HUES64 (cell line): ENCODE results near the gene RANBP3.

Source experiments
- H3K27ac ChIP-seq: 2 replicates; pipeline ENCODE4 v1.7.0; 2013; ENCODE audit warnings: low read depth, low read length, inconsistent platforms
- H3K27me3 ChIP-seq: 2 replicates; pipeline ENCODE4 v1.6.1; 2013; ENCODE audit warnings: mild to moderate bottlenecking, low read length; ENCODE audit not compliant: insufficient read depth
- H3K36me3 ChIP-seq: 2 replicates; pipeline ENCODE4 v1.6.1; 2013; ENCODE audit warnings: mild to moderate bottlenecking, low read length; ENCODE audit not compliant: insufficient read depth
- H3K4me1 ChIP-seq: 2 replicates; pipeline ENCODE4 v1.6.1; 2013; ENCODE audit warnings: mild to moderate bottlenecking, low read length, moderate library complexity; ENCODE audit not compliant: insufficient read depth
- H3K4me3 ChIP-seq: 2 replicates; pipeline ENCODE4 v1.5.1; 2013; ENCODE audit warnings: mild to moderate bottlenecking, low read length, moderate library complexity
- H3K9ac ChIP-seq: 2 replicates; pipeline ENCODE4 v1.6.1; 2013; ENCODE audit warnings: mild to moderate bottlenecking, low read depth, low read length
- H3K9me3 ChIP-seq: 2 replicates; pipeline ENCODE4 v1.6.1; 2013; ENCODE audit warnings: low read depth, low read length; ENCODE audit not compliant: insufficient read depth
- WGBS: fragments of 150-250, 120-280 bp; methylation state at CpG from one replicate; pipeline ENCODE4 v1.1.7; 2013; ENCODE audit warnings: missing lambda C conversion rate; 5-methylcytosine and 5-hydroxymethylcytosine counted together

The RANBP3 gene

DNA sequence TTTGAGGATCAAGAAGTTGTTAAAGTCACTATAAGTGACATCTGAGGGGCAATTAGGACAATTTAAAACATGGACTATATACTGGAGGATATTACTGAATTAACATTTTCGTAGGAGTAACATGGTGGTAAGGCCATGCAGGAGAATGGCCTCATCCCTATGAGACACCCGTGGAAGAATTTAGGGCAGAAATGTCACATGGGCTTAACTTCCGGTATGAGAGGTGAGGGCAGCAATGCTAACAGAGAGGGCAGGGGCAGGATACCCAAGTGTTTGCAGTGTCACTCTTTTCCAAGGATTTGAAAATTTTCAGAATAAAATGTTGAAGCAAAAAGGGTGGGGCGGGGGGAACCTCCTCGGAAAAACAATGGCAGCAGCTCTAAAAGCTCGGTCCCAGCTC lies 23.6 kb downstream of the RANBP3 start:
- H3K4me1 ChIP-seq, result peaks cover 81% of the 10 kb centered on the region
- no peak overlapping the region for H3K4me3 ChIP-seq
- H3K9me3 ChIP-seq, result no peaks in the 10 kb centered on the region
- peaks cover 6% of the 10 kb centered on the region; the same call in 1 of the 2 replicates for H3K36me3 ChIP-seq
- no peak overlapping the region for H3K27ac ChIP-seq
- no peak overlapping the region for H3K9ac ChIP-seq
- WGBS, result 75% methylated on average over 6 of the region's 6 CpGs
- no peaks in the 10 kb centered on the region for H3K27me3 ChIP-seq

DNA sequence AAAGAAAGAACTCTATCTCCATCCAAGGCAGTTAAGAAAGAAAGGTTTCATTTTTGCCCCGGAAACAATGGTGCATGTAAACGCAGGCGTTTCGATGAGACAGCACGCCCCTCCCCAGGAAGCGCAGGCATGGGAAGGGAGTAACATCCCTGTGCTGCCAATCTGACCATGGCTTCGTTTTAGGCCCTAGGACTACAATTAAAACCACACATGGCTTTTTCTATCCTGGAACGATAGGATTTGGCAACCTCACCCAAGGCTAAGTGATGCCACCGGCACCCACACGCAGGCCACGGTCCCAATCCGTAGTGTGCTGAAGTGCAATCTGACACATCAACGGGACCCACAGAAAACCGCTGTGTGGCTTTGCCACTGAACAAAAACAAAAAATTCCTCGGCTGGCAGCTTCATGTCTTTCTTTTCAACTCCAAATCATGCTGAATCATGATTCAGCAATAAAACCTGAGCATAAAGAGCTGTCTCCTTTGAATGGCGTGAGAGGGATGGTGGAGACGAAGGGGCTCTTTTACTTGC lies 24.2 kb downstream of the RANBP3 start:
- no peaks in the 10 kb centered on the region for H3K27me3 ChIP-seq
- peaks cover 85% of the 10 kb centered on the region for H3K4me1 ChIP-seq
- no peaks in the 10 kb centered on the region for H3K9me3 ChIP-seq
- WGBS, result 79% methylated on average over 17 of the region's 17 CpGs
- H3K9ac ChIP-seq, result no peak overlapping the region
- H3K36me3 ChIP-seq, result peaks cover 6% of the 10 kb centered on the region; the same call in 1 of the 2 replicates
- peak overlapping the region; percentile 36; the same call in 1 of the 2 replicates for H3K27ac ChIP-seq
- no peak overlapping the region for H3K4me3 ChIP-seq

DNA sequence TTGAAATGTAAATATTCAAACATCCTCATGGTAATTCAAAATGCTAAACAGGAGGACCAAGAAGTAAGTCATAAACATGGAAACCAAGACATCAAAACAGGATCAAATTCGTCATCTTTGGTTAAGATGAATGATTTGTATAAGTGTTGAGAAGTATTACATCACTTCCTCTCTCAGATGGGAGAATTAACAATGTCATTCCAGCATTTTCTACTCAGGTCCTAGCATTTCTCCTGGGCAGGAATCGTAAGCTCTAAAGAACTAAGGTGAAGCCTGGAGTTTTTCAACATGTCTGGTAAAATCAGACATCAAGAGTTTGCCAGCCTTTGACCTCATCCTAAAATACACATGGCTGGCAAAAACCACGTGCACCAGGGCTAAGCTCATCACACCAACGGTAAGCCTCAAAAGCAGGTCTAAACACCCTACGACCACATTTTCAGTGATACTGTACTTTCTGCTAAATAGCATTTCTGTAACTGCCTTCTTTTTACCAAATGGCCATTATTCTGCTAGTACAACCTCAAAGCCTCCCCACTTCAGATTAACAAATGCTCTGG lies 24.8 kb downstream of the RANBP3 start:
- Histone ChIP-seq H3K4me3 (no peak overlapping the region), H3K27me3 (no peaks in the 10 kb centered on the region), H3K27ac (peak overlapping the region; percentile 36; the same call in 1 of the 2 replicates), H3K9me3 (no peaks in the 10 kb centered on the region), H3K9ac (no peak overlapping the region), H3K4me1 (peaks cover 82% of the 10 kb centered on the region), H3K36me3 (peaks cover 6% of the 10 kb centered on the region; the same call in 1 of the 2 replicates)
- WGBS, result 62% methylated on average over 4 of the region's 5 CpGs

DNA sequence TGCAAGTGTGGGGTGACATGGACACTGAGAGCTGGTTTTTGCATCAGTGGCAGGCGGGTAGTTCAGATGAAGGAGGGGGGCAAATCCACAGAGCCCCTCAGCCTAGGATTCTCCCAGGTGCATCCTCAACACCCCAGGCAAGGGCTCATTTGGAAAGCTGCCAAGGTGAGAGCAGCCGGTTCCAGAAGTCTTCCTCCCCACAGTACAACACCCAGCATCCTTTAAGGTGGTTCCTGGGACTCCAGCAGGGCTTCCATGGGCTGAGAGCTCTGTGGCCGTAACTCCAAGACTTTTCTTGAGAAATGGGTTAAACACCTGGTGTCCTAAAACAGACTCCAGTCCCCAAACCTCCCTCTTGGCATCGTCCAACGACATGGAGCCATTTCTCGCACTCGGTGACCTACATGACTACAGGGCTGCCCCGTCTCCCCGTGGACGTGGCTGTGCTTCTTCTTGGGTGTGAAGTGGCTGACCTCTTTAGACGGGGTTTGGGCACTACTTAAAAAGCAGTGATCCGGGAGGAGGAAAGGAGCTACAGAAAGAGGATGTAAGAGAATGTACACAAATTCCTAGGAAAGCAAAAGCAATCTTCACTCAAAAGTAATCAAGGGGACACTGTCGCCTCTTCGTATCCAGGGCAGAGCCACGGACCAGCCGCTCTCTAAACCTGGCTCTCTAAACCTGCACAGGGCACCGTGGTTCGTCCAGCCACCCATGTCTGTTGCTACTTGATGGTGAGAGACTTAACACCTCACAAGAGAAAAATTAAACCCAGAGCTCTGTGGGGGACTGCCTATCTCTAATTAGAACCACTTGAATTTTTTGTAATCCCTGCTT lies 25.5 kb downstream of the RANBP3 start:
- Histone ChIP-seq H3K9me3 (no peaks in the 10 kb centered on the region), H3K4me3 (no peak overlapping the region), H3K4me1 (peaks cover 75% of the 10 kb centered on the region), H3K27ac (no peak overlapping the region), H3K36me3 (peaks cover 6% of the 10 kb centered on the region; the same call in 1 of the 2 replicates), H3K9ac (no peak overlapping the region), H3K27me3 (no peaks in the 10 kb centered on the region)
- 73% methylated on average over 18 of the region's 18 CpGs for WGBS

DNA sequence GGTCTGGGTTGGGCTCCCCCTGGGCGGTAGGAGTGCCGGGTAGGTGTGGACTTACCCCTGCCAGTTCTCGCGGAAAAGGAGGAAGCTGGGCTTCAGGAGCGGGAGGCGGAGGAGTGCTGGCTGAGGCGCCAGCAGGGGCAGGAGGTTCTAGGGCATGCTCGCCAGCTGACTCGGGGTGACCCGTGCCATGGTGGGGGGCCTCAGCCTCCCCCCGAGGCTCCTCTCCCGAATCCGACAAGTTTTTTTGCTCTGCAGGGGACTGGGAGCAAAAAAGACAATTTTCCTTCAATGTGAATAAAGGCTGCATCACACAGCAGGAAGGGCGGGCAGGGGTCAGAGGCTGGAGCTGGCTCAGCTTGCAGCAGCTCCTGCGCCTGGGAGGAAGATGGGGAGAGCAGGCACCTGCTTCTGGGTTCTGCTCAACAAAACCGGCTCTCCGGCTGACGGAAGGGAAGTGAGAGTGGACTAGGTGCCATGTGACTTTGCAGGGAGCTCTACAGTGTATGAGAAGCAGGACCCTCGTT lies 26.5 kb downstream of the RANBP3 start:
- no peak overlapping the region for H3K4me3 ChIP-seq
- 37% methylated on average over 19 of the region's 19 CpGs for WGBS
- H3K9me3 ChIP-seq, result no peaks in the 10 kb centered on the region
- H3K9ac ChIP-seq, result no peak overlapping the region
- H3K27me3 ChIP-seq, result no peaks in the 10 kb centered on the region
- peaks cover 6% of the 10 kb centered on the region; the same call in 1 of the 2 replicates for H3K36me3 ChIP-seq
- H3K4me1 ChIP-seq, result peaks cover 67% of the 10 kb centered on the region
- peak overlapping the region; percentile 32; the same call in 1 of the 2 replicates for H3K27ac ChIP-seq

DNA sequence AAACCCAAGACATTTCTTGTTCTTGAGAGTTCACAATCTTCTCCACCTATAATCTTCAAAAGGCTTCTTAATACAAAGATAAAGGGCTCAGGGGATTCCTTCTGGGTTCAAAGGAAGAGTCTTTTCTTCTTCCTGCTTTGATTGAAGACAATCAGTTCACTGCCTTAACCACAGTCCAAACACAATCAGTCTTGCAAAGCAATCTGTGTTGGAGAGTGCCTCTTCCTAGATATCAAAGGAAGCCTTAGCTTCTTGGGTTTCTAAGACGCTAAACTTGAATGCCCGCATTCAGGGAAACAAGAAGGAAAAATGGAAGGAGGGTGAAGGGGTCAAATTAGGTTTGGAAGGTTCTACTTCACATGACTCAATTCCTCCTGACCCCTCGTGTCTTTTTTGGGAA lies 27.2 kb downstream of the RANBP3 start:
- WGBS, result 79% methylated on average over 3 of the region's 3 CpGs
- H3K27ac ChIP-seq, result no peak overlapping the region
- no peak overlapping the region for H3K9ac ChIP-seq
- peaks cover 6% of the 10 kb centered on the region; the same call in 1 of the 2 replicates for H3K36me3 ChIP-seq
- no peak overlapping the region for H3K4me3 ChIP-seq
- H3K27me3 ChIP-seq, result no peaks in the 10 kb centered on the region
- no peaks in the 10 kb centered on the region for H3K9me3 ChIP-seq
- H3K4me1 ChIP-seq, result peaks cover 66% of the 10 kb centered on the region

DNA sequence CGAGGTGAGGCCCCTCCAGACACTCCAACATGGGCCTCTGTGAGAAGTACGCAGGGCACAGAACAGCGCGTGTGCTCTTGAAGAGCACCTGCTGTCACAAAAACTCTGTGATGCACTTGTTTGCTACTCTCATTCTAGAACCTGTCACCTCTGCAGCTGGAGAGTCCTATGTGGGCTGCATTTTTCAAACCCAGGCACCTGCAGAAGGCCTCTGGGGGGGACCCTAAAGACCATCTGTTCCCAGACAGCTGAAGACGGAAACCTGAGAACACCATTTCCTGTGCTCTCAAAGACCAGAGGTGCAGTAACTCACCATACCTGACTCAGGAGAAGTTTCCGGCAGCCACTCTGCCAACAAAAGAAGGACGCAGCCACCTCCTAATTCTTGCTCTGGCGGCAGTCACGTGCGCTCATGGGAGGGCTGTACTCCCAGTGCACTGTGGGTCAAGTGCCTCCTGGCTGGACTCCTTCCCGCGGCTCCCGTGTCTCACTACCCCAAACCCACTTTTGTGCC lies 28.1 kb downstream of the RANBP3 start:
- peaks cover 6% of the 10 kb centered on the region; the same call in 1 of the 2 replicates for H3K36me3 ChIP-seq
- no peak overlapping the region for H3K4me3 ChIP-seq
- H3K9ac ChIP-seq, result no peak overlapping the region
- H3K27me3 ChIP-seq, result no peaks in the 10 kb centered on the region
- no peak overlapping the region for H3K27ac ChIP-seq
- peaks cover 62% of the 10 kb centered on the region for H3K4me1 ChIP-seq
- H3K9me3 ChIP-seq, result no peaks in the 10 kb centered on the region
- 94% methylated on average over 13 of the region's 13 CpGs for WGBS

DNA sequence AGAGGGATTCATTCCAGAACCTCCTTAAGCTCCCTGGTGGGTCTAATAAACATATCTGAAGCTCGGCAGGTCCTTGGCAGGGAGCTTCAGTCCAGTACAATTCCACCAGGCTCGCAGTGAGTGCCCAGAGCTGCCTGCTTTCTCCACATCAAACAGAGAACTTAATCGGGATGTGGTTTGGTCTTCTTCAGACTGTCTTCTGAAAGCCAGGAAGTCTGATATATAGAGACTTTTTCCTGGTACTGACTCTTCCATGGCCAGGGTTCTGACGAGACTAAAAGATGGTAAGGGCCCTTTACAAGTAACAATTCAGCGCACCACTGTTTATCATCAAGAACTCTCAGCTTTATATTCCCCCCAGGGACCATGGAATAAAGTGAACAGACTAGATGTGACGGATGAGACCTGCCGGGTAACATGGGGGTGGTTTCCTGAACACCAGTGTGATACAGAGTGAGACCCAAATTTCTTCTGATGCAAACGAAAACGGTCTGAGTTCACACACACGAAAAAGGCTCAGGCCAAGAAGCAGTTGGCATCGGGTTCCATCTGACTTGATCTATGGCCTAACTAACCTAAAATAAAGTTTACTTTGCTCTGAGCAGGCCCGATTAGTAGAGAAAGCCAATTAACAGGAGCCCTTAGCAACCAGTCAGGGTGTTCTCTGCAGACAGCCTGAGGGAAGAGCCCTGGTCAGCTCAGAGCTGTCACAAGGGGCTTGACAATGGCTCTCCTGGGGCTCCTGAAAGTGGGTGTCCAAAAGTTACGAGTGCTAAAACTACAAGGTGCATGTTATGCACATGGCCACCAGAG lies 29.0 kb downstream of the RANBP3 start:
- H3K4me3 ChIP-seq, result no peak overlapping the region
- peaks cover 53% of the 10 kb centered on the region for H3K4me1 ChIP-seq
- H3K27me3 ChIP-seq, result no peaks in the 10 kb centered on the region
- WGBS, result 79% methylated on average over 12 of the region's 13 CpGs
- no peak overlapping the region for H3K27ac ChIP-seq
- H3K9me3 ChIP-seq, result no peaks in the 10 kb centered on the region
- no peak overlapping the region for H3K9ac ChIP-seq
- peaks cover 6% of the 10 kb centered on the region; the same call in 1 of the 2 replicates for H3K36me3 ChIP-seq

DNA sequence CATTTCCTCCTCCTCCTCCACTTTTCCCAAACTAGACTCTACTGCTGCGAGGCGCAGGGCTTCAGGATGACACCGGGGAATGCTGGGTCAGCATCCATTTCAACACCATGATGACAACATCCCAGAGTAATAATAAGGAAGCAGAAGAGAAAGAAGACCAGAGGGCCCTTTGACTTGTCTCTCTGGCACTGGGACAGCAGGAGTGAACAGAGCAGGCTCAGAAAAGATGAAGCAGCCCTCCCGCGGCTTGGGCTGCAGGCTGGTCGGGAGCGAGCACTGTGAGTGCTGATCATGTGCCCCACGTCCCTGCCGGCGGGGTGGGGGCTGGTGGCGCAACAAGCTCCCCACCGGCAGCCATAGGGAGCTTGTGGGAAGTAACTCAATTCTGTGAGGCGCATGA lies 30.5 kb downstream of the RANBP3 start:
- no peak overlapping the region for H3K9ac ChIP-seq
- H3K27ac ChIP-seq, result no peak overlapping the region
- no peaks in the 10 kb centered on the region for H3K9me3 ChIP-seq
- 86% methylated on average over 13 of the region's 13 CpGs for WGBS
- H3K4me1 ChIP-seq, result peaks cover 38% of the 10 kb centered on the region
- no peaks in the 10 kb centered on the region for H3K27me3 ChIP-seq
- no peak overlapping the region for H3K4me3 ChIP-seq
- peaks cover 6% of the 10 kb centered on the region; the same call in 1 of the 2 replicates for H3K36me3 ChIP-seq

DNA sequence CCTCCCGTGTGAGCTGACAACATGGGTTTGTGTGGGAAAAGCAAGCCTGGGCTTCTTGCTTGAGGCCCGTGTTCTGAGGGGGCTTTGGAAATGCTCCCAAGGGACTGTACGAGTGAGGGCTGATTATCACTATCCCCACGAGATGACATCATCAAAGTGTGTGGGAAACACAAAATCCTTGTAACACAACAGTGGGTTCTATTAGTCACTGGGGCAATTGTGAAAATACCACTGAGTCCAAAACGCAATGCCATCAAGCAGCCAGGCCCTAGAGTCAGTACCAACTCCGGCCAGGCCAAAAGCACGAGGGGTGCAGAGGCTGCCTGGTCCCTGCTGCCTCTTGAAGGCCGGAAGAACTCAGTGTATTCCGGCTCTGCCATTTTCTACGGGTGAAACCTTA lies 34.3 kb downstream of the RANBP3 start:
- Histone ChIP-seq H3K36me3 (peaks cover 30% of the 10 kb centered on the region), H3K27me3 (no peaks in the 10 kb centered on the region), H3K4me1 (peaks cover 1% of the 10 kb centered on the region; the same call in 1 of the 2 replicates), H3K9me3 (no peaks in the 10 kb centered on the region), H3K4me3 (no peak overlapping the region), H3K9ac (no peak overlapping the region), H3K27ac (no peak overlapping the region)
- WGBS, result 85% methylated on average over 10 of the region's 10 CpGs
